GM12873 (cell line): Measurements from ENCODE around the gene PANK3.

Source experiments
- CTCF ChIP-seq: IDR thresholded peaks from 2 replicates; pipeline ENCODE4 v1.5.1; 2012; ENCODE audit warnings: low read depth, mild to moderate bottlenecking, moderate library complexity, low read length, control low read depth; ENCODE audit not compliant: insufficient read depth; ENCODE audit errors: missing control alignments

The PANK3 gene

GRCh38 chr5:168580227-168580508 lies 1.0 kb upstream of the PANK3 start:
- TF ChIP-seq CTCF: no peak

GRCh38 chr5:168579488-168580226 lies 489 bp upstream of the PANK3 start:
- TF ChIP-seq CTCF: no peak

GRCh38 chr5:168578006-168578405 lies 1.2 kb downstream of the PANK3 start:
- no peak for TF ChIP-seq CTCF

- no peak for TF ChIP-seq CTCF
Observed at GRCh38 chr5:168575391-168576372, 3.5 kb downstream of the PANK3 start.

GRCh38 chr5:168570490-168571328 lies 8.5 kb downstream of the PANK3 start:
- TF ChIP-seq CTCF: no peak

GRCh38 chr5:168568738-168569137 lies 10.4 kb downstream of the PANK3 start:
- TF ChIP-seq CTCF: no peak
